CD4-positive, alpha-beta T cell treated with Interleukin-6 at 100 ng/mL for 8 hours (primary cell): ENCODE data around the gene SHOX.
"Not testable (repeated sequence)": the region's sequence is repeated elsewhere in the genome, so short reads cannot be mapped to it uniquely, and the experiment has no call there.

ENCODE experiments used
- DNase-seq: peaks from one replicate; pipeline ENCODE4 v3.0.0-alpha.2; 2020; ENCODE audit warnings: mixed read lengths, low spot score

SHOX gene

DNA sequence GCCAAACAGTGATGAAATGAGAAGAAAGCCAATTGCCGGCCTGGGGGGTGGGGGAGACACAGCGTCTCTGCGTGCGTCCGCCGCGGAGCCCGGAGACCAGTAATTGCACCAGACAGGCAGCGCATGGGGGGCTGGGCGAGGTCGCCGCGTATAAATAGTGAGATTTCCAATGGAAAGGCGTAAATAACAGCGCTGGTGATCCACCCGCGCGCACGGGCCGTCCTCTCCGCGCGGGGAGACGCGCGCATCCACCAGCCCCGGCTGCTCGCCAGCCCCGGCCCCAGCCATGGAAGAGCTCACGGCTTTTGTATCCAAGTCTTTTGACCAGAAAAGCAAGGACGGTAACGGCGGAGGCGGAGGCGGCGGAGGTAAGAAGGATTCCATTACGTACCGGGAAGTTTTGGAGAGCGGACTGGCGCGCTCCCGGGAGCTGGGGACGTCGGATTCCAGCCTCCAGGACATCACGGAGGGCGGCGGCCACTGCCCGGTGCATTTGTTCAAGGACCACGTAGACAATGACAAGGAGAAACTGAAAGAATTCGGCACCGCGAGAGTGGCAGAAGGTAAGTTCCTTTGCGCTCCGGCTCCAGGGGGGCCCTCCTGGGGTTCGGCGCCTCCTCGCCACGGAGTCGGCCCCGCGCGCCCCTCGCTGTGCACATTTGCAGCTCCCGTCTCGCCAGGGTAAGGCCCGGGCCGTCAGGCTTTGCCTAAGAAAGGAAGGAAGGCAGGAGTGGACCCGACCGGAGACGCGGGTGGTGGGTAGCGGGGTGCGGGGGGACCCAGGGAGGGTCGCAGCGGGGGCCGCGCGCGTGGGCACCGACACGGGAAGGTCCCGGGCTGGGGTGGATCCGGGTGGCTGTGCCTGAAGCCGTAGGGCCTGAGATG lies at the start of gene SHOX:
Gene SHOX (plus strand): TSS at position 180 of the 885 bp plus-strand sequence. CDS start 107 bp downstream, at position 287.
- no peak for DNase-seq

DNA sequence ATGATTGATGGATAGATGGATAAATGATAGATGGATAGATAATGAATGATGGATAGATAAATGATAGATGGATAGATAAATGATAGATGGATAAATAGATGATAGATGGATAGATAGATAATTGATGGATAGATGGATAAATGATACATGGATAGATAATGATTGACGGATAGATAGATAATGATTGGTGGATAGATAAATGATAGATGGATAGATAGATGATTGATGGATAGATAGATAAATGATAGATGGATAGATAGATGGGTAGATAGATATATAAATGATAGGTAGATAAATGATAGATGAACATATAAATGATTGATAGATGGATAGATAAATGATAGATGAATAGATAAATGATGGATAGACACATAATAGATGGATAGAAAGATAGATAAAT lies 49.5 kb upstream of the SHOX start:
- DNase-seq, result no peak

DNA sequence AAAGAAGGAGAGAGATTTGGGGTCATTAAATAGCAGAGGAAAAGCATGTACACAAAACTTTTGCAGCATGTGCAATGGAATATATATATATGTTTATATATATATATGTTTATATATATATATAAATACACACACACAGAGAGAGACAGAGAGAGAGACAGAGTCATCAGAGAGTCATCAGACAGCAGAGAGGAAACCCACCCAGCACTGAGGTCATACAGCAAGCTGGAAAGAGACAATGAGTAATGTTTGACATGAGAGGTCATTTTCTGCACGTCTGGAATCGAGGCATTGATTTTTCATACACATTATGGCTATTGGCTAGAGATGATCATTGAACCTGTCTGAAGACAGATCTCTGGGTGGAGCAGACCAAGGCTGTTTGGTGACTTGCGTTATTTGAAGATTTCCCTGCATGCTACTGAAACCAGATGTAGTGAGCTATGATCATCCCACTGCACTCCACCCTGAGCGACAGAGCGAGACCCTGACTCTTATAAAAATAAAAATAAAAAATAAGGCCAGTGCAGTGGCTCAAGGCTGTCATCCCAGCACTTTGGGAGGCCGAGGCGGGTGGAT lies 48.8 kb upstream of the SHOX start:
- no peak for DNase-seq

GRCh38 chrX:584572-584971 lies 46.0 kb upstream of the SHOX start:
- DNase-seq, result no peak

GRCh38 chrX:585115-585808 lies 45.3 kb upstream of the SHOX start:
- no peak for DNase-seq

DNA sequence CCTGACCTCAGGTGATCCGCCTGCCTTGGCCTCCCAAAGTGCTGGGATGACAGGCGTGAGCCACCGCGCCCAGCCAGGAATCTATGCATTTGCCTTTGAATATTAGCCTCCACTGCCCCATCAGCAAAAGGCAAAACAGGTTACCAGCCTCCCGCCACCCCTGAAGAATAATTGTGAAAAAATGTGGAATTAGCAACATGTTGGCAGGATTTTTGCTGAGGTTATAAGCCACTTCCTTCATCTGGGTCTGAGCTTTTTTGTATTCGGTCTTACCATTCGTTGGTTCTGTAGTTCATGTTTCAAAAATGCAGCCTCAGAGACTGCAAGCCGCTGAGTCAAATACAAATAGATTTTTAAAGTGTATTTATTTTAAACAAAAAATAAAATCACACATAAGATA lies 44.2 kb upstream of the SHOX start:
- DNase-seq, result no peak

- not testable (repeated sequence) for DNase-seq
Observed at GRCh38 chrX:589261-589660, 41.3 kb upstream of the SHOX start.

DNA sequence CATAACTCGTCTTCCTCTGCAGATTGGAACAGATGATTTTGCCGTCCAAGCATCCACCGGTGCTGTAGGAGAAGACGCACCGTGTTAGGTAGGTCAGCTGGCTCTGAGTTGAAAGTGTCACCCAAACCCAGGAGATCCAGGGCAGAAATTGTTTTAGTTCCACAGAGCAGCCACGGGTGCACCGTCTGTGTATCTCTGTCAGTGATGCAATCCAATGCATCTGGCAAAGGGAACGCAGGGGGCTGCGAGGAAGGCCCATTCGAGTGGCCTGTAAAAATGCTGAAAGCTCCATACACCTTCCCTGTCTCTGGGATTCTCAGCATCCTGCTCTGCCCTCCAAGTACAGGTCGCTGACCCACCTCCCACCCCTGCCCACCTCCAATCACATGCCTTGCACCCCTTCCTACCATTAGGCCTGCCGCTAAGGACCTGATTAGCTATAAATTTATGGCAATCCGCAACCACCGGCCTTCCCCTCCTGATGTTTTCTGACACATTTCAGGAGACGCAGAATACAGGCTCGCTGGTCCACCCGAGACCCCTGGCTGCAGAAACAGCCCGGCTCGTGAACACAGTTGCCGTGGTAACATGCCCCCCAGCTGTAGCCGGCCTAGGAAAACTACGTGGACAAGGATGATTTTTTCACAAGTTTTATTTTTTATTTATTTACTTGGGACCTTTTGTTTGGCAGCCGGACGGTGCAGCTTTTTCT lies 39.7 kb upstream of the SHOX start:
- no peak for DNase-seq

DNA sequence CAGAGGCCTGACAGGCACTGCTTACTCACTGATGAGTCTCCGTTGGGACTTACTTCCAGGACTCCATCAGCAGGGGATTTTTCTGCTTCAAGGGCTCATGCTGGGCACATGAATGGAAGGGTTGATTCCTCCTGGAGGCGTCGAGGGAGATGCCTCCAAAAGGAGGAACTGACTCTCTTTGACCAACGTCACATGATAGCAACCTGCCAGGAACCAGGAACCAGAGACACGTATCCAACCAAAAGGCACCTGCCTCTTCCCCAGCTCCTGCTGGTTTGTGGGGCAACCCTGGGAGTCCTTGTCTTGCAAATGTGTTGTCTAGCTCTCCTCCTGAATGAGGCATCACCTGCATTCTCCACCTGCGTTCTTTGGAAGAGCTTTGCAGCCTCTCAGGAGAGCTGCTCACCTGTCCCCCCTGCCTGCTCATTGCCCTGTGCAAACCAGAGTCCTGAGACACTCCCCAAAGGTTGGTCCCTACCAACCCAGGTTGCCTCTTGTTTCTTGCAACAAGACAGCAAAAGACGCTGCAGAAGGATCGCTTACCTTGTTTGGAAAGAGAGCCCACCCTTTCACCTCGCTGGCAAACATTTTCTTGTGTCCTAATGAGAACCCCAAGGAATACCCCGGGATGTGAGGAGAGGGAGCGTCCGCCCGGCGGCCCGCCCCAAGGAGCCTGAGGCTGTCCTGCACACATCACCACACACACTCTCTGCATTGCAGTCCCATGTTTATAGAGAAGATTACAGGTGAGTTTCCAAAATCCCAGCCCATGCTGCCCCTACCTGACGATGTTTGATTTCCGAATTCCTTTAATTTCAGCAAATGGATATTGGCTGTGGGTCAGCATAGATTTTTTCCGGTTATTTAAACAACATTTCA lies 30.5 kb upstream of the SHOX start:
- no peak for DNase-seq

DNA sequence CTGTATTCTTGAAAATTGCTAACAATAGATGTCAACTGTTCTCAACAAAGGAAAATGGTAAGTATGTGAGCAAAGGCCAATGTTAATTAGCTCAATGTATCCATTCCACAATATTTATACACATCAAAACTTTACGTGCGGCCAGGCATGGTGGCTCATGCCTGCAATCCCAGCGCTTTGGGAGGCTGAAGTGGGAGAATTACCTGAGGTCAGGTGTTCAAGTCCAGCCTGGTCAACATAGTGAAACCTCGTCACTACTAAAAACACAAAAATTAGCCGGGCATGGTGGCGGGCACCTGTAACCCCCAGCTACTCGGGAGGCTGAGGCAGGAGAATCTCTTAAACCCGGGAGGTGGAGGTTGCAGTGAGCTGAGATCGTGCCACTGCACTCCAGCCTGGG lies 27.6 kb upstream of the SHOX start:
- DNase-seq, result not testable (repeated sequence)

GRCh38 chrX:604616-605015 lies 26.0 kb upstream of the SHOX start:
- DNase-seq, result not testable (repeated sequence)

DNA sequence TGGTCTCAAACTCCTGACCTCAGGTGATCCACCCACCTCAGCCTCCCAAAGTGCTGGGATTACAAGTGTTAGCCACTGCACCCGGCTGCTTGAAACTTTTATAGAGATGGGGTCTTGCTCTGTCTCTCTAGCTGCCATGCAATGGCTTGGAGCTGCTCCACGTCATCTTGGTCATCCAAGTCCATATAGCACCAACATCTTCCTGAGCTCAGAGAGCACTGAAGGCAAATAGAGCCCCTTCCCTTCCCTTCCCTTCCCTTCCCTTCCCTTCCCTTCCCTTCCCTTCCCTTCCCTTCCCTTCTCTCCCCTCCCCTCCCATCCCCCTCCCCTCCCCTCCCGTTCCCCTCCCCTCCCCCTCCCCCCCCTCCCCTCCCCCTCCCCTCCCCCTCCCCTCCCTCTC lies 22.5 kb upstream of the SHOX start:
- DNase-seq, result not testable (repeated sequence)

- no peak for DNase-seq
Observed at GRCh38 chrX:614136-614535, 16.5 kb upstream of the SHOX start.

- DNase-seq, result no peak
Observed at GRCh38 chrX:617401-617800, 13.2 kb upstream of the SHOX start.

GRCh38 chrX:617891-618290 lies 12.7 kb upstream of the SHOX start:
- DNase-seq, result no peak

DNA sequence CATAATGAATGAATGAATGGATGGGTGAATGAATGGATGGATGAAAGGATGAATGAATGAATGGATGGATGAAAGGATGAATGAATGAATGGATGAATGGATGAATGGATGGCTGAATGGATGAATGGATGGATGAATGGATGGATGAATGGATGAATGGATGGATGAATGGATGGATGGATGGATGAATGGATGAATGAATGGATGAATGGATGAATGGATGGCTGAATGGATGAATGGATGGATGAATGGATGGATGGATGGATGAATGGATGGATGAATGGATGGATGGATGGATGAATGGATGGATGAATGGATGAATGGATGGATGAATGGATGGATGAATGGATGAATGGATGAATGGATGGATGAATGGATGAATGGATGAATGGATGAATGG lies 12.3 kb upstream of the SHOX start:
- not testable (repeated sequence) for DNase-seq

DNA sequence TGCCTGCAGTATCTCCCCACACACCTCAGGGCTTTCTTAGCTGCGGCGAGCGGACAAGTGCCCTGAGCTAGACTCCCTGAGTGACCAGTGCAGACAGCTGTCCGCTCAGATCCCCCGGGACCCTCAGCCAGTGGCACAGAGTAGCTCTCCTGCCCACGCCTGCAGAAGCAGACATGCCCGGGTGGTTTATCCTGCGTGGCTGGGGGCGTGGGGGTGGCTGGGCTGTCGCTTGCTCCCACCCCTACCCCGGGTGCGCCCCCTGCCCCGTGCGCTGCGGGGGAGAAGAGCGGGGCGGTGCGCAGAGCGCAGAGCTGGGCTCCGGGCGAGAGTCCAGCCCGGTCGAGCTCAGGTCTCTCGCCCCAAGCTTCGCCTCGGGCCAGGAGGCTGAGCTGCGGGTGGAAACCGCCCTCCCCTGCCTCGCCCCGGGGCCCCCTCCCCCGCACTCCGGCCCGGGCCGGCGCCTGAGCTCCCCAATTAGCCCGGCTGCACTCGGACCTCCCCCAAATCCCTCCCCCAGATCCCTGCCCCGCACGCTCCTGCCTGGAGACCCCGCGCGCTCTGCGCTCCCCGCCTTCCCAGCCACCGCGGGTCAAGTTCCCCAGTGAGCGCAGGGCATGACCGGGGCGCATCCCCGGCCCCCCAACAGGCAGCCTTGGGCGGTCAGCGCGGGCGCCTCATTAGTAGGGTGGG lies 11.7 kb upstream of the SHOX start:
- DNase-seq, result no peak

- DNase-seq, result no peak
Observed at GRCh38 chrX:619451-619811, 11.2 kb upstream of the SHOX start.

- no peak for DNase-seq
Observed at GRCh38 chrX:619812-620531, 10.6 kb upstream of the SHOX start.
